Nucleus accumbens (tissue), 56 donors: ENCODE measurements around the gene CEP152.
"Not testable (repeated sequence)": the region's sequence is repeated elsewhere in the genome, so short reads cannot be mapped to it uniquely, and the experiment has no call there.

Source experiments
- DNase-seq, 56 donors: peaks; one replicate each; lab custom pipeline; 2025; lab: John Stamatoyannopoulos, UW

CEP152 gene

DNA sequence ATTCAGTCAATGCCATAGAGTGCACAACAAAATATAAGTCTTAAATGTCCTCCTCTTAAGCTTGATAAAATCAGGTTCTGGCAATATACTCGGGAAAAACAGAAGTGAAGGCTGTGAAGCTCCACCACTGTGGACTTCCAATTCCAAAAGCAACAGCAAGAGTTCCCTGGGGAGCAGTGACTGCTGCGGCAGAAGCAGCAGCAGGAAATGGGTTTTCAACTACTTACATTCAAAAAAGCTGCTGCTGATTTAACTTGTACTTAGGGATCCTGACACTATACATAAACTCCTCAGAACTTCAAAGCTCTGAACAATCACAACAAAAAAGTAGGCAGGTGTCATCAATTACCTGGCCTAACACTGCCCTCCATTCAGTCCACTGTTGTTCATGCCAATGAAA is 4.7 kb downstream of the CEP152 start:
- no peak for DNase-seq

DNA sequence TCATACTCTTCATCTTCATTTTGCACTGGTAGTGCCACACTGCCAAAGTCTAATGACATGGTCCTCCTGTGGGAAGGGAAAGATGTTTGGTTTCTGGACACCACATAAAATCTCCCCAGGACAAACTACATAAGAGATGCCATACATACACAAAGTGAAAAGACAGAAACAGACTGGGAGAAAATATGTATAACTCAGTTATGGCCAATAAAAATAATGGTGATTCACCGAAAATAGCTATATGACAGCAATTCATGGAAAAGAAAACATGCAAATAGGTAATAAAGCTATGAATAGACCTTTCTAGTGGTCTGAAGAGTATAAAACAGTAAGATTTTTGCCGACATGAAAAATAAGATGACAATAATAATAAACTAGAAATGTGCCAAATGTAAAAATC is 5.3 kb downstream of the CEP152 start:
- DNase-seq: no peak

DNA sequence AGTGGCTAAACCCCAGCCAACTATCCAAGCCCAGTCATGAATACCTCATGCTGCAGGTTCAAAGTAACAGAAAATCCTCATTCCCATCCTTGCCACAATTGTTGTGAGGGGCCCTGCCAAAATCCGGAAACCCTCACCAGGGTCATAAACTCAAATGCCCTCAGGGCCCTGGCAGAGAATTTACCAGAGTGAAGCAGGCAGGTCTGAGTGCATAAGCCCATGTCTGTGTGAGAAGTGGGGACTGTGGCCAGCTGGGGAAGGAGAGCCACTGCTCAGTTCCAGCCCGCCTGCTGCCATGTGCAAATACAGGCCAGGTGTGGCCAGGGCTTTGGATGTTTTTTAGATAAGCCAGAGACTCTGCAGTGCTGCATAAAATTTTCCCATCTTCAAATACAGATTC is 7.0 kb downstream of the CEP152 start:
- DNase-seq: no peak

DNA sequence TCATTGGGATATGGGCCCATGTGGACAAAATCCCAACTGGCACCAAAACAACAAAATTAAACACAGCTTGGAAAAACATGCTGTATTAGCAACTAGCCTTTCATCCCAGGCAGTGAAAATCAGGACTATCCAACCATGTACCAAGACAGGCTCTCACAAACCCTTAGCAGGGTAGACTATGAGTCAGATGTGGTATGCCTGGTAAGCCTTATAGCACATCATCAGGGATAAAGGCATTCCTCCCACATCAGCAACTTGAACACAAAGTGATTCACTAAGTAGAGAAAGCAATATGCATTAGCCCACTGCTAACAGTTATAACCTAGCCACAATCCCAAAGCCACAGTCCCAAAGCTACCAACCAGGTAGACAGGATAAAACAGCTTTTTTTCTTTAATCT is 8.0 kb downstream of the CEP152 start:
- no peak for DNase-seq

DNA sequence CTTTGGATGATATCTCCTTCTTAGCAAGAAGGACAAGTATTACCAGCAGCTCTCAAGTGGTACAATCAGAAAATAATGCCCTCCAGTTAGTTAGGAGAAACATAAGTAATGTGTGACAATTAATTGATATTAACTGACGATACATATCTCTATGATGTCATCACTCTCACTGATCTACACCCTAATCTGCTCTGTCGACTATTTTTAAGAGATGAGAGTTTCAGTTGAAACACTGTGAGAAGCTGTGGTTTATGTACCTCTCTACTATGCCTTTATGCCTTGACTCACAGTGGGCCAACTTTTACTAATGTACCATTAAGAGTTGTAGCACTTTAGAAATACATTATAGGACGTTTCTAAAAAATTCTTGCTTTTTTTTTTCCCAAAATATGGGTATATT is 8.6 kb downstream of the CEP152 start:
- DNase-seq: no peak

DNA sequence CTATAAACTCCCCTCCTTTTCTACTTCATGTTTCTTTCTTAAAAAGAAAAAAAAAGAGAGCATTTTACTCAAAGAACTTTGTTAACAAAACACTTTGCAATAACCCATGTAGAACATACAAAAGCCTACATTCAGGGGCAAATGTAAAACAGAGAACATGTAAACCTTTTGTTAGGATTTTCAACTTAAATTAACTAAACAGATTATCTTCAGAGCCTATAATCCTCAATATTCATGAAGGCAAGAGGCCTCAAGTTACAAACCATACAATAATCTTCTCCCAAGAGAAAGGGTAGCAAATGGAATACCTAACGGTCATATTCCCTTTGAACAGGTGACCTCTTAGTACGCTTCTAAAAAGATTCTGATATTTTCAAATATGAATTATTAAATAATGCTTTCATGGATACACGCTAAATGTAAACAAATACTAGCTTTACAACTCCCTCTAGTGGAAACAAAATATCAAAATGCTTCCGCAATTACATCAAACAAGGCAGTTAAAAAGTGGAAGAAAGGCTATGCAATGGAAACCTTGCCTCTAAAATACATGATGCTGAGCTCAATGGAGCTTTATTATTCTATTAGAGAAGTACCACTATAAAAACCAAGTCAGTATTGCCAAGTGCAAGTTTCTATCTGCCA is 9.9 kb downstream of the CEP152 start:
- DNase-seq: no peak

DNA sequence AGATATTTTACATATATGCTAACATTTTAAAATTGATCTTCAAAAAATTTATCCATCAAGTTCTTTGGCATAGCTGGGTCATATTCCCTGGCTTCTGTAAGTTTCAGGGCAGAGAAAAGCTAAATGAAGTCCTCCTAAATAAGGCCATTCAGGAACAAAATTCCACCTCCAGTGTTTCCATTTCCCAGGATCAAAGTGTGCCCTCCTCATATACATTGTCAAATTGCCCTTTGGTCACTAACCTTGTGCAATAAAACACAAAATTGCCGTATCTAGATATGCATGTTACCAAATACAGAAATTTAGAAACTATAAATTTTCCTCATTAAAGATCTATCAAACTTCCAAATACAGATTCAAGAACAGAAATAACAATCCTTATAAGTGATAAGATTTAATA is 10.6 kb downstream of the CEP152 start:
- DNase-seq: no peak

DNA sequence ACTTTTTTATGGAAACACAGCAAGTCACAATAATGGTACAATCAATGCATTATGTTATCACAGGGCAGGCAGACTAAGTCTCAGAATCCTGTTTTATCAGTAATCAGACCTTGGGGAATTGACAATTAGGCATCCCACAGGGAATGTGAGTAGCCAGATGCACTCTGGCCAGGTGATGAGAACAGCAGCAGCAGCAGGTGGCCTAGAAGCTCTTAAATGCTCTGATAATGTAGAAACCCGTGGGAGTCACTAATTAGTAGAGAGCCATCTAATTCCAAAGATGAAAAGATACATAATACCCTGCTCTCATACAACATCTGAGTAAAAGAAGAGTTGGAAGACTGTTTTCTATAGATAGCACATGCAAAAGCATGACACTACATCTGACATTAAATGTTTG is 12.6 kb downstream of the CEP152 start:
- DNase-seq: no peak

DNA sequence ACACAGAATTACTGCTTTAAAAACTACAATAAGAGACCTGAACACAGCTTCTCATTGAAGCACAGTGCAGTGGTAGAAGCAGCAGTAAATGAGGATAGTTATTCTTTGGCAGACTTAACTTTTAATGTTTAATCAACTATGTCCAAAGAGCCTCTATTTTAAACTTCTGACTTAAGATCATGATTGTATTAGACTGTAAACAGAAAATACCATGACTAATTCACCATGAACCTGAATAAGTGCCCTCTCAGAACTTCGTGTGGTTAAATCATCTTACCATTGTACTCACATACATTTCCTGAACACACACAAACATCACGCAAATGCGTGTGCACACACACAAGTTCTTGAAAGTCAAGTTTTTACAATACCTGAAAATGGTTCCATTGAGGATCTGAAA is 13.9 kb downstream of the CEP152 start:
- no peak for DNase-seq

DNA sequence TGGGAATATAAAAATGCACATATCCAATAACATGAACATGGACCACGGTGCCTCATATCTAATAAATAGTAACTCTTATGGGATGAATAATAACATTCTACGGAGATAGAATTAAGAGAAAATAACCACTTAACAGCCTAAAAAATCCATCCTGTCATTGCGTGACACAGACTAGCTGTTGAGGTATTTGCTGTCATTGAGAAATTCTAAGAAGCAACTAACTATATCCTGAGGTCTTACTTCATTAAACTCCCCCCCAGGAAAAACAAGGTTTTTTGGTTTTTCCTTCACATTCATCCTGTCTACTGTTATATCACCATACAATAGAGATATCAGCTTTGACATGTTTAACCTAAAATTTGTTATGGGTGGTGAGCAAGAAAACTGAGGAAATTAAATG is 14.3 kb downstream of the CEP152 start:
- no peak for DNase-seq

DNA sequence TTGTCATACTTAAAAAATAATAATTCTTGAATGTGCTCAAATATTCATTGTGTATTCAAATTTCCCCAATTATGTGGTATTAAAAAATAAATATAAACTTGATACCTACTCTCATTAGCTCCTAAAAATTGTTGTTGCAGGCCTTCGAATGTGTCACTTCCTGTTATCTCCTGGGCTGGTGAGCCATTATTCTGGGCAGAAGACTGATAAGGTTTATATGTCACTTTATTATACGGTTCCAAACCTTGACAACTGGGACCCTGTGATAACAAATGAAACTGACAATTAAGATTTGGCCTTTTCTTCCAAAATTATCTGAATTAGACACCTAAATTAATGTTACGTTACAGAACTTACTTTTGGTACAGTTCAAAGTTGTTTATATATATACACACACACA is 15.0 kb downstream of the CEP152 start:
- no peak for DNase-seq

DNA sequence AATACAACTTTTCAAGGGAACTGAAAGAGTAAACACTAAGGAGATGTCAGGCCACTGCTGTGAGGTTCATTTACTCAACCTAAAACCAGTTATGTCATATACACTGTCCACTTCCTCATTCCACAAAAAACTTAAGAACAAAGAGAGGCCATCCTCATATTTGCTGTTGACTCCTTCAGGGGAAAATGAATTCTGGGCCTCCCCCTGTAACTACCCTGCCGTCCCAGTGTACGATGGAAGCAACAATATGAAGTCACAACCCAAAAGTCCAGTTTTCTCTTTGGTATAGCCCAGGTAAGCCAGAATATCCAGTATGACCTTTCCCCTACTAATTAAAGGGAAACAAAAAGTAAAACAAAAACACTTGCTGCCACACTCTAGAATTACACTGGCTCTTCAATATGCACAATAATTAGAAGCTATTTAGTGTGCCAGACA is 16.2 kb downstream of the CEP152 start:
- no peak for DNase-seq

DNA sequence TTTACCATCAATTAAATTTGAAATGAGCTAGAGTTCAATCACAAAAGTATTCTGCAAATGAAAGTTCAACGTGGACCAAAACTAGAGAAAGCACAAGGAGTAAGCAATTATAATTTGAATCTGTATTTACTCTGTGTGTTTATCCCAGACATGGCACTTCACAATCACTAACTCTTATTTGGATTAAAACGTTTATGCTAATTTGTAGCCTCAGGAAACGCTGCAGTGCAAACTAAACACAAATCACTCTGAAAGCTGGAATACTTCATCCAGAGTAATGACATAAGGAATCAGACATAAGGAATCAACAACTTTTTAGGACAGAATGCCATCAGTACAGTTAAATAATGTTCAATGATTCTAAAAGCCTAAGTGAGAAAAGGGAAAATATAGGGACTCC is 18.5 kb downstream of the CEP152 start:
- no peak for DNase-seq

DNA sequence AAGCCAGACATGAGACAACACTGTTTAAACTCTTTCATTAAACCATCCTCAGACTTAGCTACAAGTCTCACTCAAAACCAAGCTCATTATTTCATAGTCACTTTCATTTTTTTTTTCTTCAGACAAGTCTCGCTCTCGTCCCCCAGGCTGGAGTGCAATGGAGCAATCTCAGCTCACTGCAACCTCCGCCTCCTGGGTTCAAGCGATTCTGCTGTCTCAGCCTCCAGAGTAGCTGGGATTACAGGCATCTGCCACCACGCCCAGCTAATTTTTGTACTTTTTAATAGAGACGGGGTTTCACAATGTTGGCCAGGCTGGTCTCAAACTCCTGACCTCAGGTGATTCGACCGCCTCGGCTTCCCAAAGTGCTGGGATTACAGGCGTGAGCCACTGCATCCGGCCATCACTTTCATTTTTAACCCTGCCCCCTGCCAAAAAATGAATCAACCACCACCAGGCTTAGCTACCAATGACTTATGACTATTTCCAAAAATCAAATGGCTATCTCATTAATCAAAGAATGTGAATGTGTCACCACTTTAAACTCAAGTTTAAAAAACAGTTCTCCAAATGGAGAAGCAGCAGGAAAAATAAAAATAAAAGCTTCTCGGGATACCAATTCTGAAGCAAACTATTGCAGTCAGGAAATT is 20.3 kb downstream of the CEP152 start:
- DNase-seq: not testable (repeated sequence)

DNA sequence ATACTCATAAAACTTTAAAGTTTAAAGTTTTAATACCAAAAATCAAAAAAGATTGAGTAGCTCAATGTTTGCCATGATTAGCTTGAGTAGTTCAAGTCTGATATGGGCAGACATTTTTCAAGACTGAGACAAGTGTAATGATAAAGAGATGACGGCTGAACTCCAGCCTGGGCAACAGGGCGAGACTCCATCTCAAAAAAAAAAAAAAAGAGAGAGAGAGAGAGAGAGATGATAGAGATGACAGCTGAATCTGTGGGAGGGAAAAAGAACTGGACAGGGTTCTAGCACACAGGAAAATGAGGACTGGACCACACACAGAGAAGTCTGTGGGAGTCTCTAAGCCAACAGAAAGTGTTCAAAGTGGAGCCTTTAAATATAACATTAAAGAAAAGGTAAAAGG is 25.2 kb downstream of the CEP152 start:
- DNase-seq: no peak

DNA sequence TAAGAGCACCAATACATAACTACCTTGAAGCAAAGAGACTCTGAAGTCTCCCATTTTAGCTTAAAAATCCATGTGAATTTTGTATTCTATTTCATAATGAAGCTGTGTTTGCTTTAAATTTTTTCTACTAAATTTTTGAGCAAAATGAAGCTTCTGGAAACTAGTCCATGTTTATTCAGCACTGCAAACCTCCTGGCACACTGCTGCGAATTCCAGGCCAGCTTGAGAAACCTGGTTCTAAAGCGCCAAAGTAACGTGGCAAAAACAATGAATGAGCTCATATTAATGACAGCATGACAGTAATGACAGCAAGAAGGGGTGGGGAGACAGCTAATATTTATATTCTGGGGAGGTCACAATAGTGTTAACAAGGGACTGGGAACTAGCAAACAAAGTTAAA is 25.7 kb downstream of the CEP152 start:
- DNase-seq: no peak

DNA sequence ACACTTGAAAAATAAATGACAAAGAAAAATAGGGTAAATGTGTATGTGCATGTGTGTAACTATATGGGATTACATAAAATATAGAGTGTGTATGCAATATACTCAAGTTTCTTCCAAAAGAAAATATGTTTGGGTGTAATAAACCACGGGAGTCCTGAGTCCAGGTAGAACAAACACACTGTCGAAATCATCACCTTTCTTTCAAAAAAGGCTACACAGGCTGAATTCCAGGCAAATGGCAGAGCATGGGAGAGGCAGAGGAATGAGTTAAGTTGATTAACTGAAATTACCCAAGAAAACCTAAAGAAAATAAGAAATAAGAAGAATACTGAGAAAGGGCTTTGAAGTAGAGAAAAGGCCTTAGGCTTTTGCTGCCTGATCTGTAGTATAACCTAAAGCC is 26.1 kb downstream of the CEP152 start:
- DNase-seq: no peak

DNA sequence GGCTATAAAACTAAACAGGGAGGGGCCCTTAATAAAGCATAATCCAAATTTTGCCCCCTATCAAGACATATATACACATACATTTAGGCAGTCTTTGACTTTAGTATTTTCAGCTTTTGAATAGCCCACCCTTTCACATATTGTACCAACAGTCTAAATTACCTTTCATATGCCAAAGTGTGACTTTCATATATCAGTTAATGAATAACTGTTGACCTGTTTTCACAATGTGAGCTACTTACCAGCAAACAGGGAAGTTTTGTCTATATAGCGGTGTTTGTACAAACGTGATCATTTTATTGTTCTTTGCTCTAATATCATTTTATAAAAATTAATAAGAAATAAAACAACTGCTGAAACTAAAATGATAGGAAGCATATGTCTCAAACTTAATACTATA is 28.0 kb downstream of the CEP152 start:
- DNase-seq: no peak

DNA sequence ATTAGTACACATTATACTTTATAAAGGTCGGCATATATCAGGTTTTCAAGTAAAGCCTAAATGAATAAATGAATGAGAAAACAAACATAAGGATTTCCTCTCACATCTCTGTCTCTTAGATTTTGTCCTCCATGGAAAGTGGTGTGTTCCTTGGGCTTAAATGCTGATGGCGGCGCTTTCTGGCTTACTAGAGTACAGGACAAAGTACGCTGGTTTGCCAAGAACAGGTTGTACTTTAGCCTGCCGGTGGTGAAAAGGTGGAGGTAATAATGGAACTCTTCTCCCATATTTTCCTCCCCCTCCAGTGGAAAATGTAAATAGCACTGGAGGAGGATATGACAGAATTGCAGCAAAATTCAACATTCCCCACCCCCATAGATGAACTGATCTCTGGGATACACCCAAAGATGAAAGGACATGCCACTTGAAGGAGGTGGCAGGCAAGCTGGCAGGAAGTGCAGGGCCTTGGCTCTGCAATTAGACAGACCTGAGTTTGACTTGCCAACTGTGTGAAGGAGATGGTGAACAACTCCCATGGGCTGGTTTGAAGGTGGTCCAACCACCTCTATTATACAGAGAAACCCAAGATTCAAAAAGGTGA is 29.3 kb downstream of the CEP152 start:
- DNase-seq: no peak

DNA sequence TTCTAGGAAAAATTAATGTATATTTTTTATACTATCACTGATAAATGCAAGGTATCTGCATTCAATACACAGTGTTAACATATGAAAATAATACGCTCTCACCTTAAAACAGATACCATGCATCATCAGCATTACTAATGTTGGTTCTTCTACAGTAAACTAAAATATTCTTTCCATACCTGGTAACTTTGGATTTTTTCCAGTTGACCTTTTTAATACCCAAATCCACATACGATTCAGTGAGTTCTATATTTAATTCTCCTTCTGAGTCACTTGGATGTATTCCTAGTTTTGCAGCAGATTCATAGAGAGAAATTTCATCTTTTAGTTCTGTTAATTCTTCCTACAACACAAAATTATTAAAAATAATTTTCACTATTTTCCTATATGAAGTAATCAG is 29.9 kb downstream of the CEP152 start:
- no peak for DNase-seq

DNA sequence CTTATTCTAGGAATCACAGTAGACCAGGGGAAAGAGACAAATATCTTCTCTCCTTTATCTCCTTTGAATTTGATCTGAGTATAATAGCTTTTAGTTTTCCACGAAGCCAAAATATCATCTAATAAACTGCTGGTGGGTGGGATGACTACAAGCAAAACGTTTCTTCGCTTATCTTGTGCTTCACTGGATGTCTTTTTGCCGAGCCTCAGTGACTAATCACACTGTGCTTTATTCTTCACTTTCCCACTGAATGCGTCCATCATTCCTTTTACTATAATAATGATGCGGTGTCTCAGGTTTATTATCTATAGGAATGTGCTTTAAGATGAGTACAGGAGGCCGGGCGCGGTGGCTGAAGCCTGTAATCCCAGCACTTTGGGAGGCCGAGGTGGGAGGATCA is 32.5 kb downstream of the CEP152 start:
- DNase-seq: no peak

DNA sequence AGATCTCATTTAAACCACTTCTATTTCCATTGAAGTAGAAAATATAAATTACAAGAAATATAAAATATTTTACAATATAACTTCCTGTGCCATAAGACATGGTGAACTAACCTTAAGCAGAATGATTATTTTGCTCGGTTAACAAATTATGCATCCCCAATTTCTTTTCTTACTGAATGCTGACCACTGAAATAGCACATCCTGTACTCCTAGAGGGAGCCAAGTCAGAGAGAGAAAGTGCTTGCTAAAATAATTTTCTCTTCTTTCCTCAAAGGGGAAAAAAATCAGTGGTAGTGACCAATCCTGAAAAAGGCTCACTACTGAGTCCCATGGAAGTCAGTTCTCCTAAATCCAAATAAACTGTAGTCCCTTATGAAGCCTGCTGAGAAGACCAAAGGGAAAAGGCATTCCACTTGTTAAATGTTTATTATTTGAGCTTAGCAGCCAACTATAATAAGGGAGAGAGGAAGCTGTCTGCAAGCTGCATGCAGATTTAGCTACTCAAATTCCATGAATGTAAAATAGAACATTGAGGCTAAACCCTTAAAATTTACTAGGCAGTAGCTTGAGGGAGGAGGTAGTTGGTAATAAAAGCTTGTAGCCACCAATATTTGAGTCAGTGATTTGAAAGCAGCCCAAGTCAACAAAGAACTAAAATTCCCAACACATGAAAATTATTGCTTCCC is 33.1 kb downstream of the CEP152 start:
- DNase-seq: no peak
